Stromal cell of bone marrow (primary cell): ENCODE data around the gene WIPF2.
A peak's percentile ranks its signal among the peaks of the same experiment; 100 is the strongest.

Experiments
- DNase-seq: peaks from one replicate; pipeline ENCODE4 v3.0.0-alpha.2; 2012; ENCODE audit warnings: low read depth

WIPF2 gene

DNA sequence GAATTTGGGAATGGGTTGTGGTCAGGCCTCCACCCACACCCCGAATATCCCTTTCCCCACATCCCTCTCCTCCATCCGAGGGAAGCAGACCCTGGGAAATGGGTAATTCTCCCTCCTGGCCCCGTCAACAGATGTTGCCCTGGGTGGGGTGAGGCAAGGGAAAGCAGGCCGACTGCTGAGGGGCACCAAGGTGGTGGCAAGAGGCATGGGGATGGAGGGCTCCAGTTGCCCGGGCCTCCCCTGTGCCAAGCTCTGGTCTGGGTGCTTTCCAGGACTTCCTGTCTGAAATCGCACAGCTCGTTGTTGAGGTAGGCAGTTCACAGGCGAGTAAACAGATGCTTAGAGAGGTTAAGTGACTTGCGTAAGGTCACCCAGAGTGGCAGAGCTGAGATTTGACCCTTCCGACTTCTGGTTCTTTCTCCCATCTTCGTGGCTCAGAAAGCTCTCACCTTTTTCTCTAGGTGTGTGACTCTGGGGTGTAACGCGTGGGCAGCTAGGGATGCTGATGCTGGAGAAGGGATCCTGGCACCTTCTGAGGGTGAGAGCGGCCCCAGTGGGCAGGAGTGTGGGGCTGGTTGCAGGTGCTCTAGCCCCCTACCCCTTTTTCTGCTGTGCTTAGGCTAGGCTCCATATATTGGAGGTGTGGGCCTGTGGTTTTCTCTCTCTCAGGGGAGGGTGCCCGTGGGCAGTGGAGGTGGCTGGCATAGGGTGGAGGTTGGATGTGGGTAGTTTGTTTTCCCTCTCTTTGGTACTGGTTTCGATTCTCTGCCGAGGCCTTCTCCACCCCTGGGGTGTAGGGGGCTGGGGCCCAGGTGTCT, 107.1 kb downstream of the WIPF2 start:
- DNase-seq, result no peak

DNA sequence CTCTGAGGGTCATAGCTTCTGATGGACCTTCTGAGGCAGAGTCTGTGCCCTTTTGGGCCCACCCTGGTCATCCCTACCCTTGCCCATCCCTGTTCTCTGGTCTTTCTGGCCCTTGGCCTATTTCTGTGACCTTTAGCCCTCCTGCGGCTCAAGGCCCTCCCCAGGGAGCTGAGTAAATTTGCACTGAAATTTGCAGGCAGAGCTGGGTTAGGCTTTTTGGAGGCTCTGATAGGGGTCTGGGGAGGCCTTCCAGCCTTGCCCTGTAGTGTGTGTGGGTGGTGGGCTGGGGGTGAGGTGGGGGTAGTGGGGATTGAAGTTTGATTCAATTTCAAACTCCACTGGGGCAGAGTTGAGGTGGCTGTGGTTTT, 107.7 kb downstream of the WIPF2 start:
- no peak for DNase-seq

DNA sequence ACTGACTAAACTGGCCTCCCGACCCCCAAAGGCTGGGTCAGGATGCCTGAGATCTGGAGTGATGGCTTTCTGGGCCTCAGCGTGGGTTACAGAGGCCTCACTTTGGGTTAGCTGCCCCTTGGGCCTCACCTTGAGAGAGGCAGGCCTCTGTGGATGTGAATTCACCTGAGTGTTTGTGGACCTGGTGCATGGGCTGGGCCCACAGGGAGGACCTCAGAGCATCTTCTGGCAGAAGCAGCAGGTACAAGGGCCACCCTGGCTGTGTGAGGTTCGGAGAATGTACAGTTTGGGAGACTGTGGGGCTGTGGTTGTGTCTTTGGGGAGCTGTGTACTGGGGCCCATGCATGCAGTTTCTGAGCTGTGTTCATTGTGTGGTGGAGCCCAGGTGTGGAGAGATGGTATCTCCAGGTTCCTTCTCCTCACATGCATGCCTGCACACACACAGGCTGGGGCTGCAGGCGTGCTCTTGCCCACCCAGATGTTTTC, 108.2 kb downstream of the WIPF2 start:
- DNase-seq, result no peak

DNA sequence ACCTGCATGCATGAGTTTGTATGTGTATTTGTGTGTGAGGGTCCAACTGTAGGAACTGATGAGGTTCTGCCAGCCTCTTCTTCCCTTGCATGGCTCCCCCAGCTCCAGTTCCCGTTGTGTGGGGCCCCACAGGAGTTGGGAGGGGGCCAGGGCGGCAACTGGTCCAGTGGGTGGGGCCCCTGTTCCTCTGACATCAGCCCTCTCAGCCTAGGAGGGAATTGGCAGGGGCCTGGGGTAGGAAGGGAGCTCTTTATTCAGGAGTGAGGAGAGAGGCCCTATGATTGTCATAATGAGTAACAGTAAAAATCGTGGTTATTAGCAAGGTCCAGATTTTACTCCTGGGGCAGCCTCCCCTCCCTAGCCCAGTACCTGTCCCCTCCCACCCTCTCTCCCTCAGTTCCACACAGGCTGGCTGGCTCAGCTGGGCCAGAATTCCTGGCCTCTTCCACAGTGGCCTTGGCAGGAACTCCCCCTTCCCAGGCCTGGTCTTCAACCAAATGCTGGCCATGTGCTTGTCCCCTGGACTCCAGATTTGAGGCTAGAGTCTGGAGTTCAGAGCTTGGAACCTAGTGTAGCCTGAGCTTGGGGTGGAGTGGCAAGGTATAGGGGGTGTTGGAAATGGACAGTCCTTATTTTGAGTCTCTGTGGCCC, 108.8 kb downstream of the WIPF2 start:
- DNase-seq, result no peak

DNA sequence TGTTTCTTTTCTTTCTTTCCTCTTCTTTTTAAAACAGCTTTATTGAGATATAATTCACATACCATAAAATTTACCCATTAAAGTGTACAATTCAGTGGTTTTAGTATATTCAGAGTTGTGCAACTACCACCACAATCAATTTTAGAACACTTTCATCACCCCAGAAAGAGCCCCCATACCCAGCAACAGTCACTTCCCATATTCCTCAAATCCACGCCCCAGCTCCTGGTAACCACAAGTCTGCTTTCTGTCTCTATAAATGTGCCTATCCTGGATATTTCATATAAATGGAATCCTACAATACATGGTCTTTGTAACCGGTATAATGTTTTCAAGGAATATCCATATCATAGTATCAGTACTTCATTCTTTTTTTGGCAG, 109.3 kb downstream of the WIPF2 start:
- DNase-seq, result no peak

DNA sequence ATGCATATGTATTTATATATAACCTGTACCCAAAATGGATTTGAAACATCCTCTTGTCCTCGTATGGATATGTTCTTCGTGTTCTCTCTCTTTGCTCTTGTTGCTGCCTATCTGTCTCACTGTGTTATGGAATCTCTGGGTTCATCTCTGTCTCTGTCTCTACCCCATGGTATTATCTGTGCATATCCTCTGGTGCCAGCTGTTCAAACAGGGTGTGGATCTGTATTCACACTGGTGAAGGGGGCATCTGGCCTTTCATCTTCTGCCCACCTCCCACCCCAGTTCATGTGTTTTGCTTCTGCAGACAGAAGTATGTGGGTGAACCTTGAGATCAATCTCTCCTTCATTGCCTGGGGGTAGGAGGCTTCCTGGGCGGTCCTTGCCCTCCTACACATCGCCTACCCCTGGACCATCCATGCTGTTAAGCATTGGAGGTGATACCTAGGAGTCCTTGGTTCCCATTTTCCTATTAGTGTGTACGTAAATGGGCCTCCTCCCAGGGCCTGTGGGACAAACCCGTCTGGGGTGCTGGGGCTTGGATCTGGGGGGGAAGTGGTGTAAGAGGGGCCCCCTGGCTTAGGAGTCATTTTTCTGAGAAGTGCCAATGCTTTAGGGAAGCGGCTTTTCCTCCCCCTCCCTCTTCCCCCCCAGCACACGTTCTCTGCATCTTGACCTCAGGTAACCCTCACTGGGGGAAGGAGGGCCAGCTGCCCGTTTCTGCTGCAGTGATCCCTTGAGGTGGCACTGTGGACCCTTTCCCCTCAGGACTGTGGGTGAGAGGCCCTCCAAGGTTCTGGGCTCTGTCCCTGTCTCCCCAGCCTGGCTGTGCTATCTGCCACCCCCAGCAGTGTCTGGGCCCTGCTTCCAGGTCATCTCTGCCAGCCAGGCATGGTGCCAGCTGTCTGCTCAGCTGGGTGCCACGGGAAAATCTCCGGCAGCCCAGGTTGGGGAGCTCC, 111.0 kb downstream of the WIPF2 start:
- DNase-seq, result no peak

DNA sequence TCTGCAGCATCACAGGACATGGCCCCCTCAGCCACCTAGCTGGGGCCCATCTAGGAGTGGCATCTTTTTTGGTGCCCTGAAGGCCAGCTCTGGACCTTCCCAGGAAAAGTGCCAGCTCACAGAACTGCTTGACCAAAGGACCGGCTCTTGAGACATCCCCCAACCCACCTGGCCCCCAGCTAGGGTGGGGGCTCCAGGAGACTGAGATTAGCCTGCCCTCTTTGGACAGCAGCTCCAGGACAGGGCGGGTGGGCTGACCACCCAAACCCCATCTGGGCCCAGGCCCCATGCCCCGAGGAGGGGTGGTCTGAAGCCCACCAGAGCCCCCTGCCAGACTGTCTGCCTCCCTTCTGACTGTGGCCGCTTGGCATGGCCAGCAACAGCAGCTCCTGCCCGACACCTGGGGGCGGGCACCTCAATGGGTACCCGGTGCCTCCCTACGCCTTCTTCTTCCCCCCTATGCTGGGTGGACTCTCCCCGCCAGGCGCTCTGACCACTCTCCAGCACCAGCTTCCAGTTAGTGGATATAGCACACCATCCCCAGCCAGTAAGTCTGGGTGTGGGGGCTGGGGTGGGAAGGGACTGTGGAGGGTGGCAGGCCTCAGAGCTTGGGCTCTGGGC, 111.9 kb downstream of the WIPF2 start:
- no peak for DNase-seq

DNA sequence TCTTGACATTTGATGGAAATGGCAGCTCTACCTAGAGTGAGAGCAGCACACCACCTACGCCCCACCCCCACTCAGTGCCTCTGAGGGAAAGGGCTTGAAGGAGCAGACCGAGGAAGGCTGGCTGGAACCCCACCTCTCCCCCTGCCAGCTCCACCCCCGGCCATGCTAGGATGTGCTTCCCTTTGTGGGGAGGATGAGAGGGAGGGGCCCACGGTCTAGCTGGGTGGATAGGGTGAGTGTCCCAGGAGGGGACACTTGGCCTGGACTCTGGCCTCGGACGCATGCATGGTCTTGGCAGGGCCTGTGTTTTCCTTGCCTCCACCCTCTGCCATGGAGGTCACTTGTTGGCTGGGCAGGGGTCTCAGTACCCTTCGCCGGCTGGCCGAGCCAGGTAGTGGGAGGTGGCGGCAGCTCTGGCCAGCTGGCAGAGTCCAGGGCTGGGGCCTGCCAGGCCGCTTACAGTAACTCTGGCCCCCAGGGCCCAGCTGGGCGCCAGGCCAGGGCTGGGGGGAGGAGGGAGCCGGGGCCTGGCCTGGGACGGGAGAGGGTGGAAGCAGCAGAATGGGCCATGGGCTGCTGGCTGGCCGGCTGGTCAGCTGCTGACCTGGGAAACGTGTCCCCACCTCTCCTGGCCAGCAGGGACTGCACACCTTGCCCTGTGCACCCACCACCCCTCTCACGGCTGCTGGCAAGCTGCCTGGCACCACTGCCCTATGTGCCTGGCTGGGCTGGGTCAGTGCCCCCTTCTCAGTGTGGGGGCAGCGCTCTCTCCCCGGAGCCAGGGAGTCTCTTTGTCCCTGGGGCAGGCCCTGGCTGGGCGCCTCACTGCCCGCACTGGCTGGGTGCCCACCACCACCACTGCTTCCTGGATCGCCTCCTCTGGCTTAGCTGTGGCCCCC, 112.9 kb downstream of the WIPF2 start:
- DNase-seq, result peak; percentile 84
